Embryonic facial prominence (tissue), 1 donor: ENCODE results near the gene SERPINA3.

ENCODE experiments used
- DNase-seq: peaks from one replicate; pipeline ENCODE4 v3.0.0-alpha.2; 2016; ENCODE audit errors: extremely low spot score

The SERPINA3 gene

GRCh38 chr14:94654071-94654861 is 42.1 kb downstream of the SERPINA3 start:
- no peak for DNase-seq

GRCh38 chr14:94655169-94655710 is 43.0 kb downstream of the SERPINA3 start:
- DNase-seq = no peak

GRCh38 chr14:94656043-94656442 is 43.9 kb downstream of the SERPINA3 start:
- no peak for DNase-seq

GRCh38 chr14:94659256-94659655 is 47.1 kb downstream of the SERPINA3 start:
- no peak for DNase-seq

- DNase-seq = no peak
Observed at GRCh38 chr14:94659901-94660300, 47.7 kb downstream of the SERPINA3 start.

- no peak for DNase-seq
Observed at GRCh38 chr14:94660306-94660946, 48.2 kb downstream of the SERPINA3 start.

- no peak for DNase-seq
Observed at GRCh38 chr14:94663538-94663937, 51.3 kb downstream of the SERPINA3 start.

- no peak for DNase-seq
Observed at GRCh38 chr14:94663965-94664704, 51.9 kb downstream of the SERPINA3 start.

- no peak for DNase-seq
Observed at GRCh38 chr14:94665121-94665520, 52.9 kb downstream of the SERPINA3 start.

GRCh38 chr14:94665544-94665943 is 53.4 kb downstream of the SERPINA3 start:
- DNase-seq = no peak

- no peak for DNase-seq
Observed at GRCh38 chr14:94670692-94671285, 58.6 kb downstream of the SERPINA3 start.

GRCh38 chr14:94671870-94672444 is 59.8 kb downstream of the SERPINA3 start:
- DNase-seq = no peak

GRCh38 chr14:94673071-94673470 is 60.9 kb downstream of the SERPINA3 start:
- DNase-seq = no peak
